Measurements from ENCODE around the gene RBSN. TPM values are rescaled to one million over a fixed set of nuclear protein-coding genes. Genes with fewer than 3 reads are reported as not detected.

Gene RBSN
- total and polyA plus RNA-seq, 2 experiments from 2014 or later: 10.6 to 26.5 TPM

DNA sequence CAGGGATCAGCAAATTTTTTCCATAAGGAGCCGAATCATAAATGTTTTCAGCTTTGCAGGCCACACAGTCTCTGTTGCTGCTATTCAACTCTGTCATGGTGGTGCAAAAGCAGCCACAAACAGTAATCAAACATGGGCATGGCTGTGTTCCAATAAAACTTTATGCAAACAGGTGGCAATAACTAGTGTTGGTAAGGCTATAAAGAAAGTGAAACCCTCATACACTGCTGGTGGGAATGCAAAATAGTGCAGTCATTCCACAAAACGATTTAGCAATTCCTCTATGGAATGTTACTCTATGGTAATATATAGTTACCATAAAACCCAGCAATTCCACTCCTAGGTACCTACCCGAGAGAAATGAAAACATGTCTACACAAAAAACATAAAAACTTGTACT is 19.9 kb downstream of the RBSN start:
- H2AFZ ChIP-seq: no peak overlapping the region
- H3K27me3 ChIP-seq (ENCODE audit: insufficient read depth): no peaks in the 10 kb centered on the region
- H3K4me3 Mint-ChIP-seq: no peak overlapping the region
- no peaks in the 10 kb centered on the region; the same call in 1 of the 2 replicates for H4K20me1 ChIP-seq (replicated peaks; ENCODE audit: insufficient read depth)
- TF ChIP-seq ZNF114 (CRISPR knock-in tag; IDR thresholded peaks at IDR 0.05): no peak
- TF ChIP-seq POLR2AphosphoS5 (IDR thresholded peaks at IDR 0.05; ENCODE audit: low read depth): no peak
- TF ChIP-seq EZH2 (IDR thresholded peaks at IDR 0.05; ENCODE audit: low read depth, unreplicated experiment): no peak
- TF ChIP-seq JUNB (IDR thresholded peaks at IDR 0.05; ENCODE audit: unreplicated experiment): no peak
- TF ChIP-seq EZH2phosphoT487 (IDR thresholded peaks at IDR 0.05; ENCODE audit: unreplicated experiment): no peak
- TF ChIP-seq, protein P1, sequence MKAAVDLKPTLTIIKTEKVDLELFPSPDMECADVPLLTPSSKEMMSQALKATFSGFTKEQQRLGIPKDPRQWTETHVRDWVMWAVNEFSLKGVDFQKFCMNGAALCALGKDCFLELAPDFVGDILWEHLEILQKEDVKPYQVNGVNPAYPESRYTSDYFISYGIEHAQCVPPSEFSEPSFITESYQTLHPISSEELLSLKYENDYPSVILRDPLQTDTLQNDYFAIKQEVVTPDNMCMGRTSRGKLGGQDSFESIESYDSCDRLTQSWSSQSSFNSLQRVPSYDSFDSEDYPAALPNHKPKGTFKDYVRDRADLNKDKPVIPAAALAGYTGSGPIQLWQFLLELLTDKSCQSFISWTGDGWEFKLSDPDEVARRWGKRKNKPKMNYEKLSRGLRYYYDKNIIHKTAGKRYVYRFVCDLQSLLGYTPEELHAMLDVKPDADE (IDR thresholded peaks at IDR 0.05): no peak
- TF ChIP-seq NANOG (IDR thresholded peaks at IDR 0.05; ENCODE audit: borderline replicate concordance): no peak
- TF ChIP-seq CREB1 (CRISPR knock-in tag; IDR thresholded peaks at IDR 0.05; ENCODE audit: low read depth): no peak
- no peak for TF ChIP-seq STAT1 (IDR thresholded peaks at IDR 0.05; ENCODE audit: unreplicated experiment)
- TF ChIP-seq, protein P2, sequence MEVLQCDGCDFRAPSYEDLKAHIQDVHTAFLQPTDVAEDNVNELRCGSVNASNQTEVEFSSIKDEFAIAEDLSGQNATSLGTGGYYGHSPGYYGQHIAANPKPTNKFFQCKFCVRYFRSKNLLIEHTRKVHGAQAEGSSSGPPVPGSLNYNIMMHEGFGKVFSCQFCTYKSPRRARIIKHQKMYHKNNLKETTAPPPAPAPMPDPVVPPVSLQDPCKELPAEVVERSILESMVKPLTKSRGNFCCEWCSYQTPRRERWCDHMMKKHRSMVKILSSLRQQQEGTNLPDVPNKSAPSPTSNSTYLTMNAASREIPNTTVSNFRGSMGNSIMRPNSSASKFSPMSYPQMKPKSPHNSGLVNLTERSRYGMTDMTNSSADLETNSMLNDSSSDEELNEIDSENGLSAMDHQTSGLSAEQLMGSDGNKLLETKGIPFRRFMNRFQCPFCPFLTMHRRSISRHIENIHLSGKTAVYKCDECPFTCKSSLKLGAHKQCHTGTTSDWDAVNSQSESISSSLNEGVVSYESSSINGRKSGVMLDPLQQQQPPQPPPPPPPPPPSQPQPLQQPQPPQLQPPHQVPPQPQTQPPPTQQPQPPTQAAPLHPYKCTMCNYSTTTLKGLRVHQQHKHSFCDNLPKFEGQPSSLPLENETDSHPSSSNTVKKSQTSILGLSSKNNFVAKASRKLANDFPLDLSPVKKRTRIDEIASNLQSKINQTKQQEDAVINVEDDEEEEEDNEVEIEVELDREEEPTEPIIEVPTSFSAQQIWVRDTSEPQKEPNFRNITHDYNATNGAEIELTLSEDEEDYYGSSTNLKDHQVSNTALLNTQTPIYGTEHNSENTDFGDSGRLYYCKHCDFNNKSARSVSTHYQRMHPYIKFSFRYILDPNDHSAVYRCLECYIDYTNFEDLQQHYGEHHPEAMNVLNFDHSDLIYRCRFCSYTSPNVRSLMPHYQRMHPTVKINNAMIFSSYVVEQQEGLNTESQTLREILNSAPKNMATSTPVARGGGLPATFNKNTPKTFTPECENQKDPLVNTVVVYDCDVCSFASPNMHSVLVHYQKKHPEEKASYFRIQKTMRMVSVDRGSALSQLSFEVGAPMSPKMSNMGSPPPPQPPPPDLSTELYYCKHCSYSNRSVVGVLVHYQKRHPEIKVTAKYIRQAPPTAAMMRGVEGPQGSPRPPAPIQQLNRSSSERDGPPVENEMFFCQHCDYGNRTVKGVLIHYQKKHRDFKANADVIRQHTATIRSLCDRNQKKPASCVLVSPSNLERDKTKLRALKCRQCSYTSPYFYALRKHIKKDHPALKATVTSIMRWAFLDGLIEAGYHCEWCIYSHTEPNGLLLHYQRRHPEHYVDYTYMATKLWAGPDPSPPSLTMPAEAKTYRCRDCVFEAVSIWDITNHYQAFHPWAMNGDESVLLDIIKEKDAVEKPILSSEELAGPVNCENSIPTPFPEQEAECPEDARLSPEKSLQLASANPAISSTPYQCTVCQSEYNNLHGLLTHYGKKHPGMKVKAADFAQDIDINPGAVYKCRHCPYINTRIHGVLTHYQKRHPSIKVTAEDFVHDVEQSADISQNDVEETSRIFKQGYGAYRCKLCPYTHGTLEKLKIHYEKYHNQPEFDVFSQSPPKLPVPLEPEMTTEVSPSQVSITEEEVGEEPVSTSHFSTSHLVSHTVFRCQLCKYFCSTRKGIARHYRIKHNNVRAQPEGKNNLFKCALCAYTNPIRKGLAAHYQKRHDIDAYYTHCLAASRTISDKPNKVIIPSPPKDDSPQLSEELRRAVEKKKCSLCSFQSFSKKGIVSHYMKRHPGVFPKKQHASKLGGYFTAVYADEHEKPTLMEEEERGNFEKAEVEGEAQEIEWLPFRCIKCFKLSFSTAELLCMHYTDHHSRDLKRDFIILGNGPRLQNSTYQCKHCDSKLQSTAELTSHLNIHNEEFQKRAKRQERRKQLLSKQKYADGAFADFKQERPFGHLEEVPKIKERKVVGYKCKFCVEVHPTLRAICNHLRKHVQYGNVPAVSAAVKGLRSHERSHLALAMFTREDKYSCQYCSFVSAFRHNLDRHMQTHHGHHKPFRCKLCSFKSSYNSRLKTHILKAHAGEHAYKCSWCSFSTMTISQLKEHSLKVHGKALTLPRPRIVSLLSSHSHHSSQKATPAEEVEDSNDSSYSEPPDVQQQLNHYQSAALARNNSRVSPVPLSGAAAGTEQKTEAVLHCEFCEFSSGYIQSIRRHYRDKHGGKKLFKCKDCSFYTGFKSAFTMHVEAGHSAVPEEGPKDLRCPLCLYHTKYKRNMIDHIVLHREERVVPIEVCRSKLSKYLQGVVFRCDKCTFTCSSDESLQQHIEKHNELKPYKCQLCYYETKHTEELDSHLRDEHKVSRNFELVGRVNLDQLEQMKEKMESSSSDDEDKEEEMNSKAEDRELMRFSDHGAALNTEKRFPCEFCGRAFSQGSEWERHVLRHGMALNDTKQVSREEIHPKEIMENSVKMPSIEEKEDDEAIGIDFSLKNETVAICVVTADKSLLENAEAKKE (CRISPR knock-in tag; IDR thresholded peaks at IDR 0.05): no peak
- TF ChIP-seq, protein P3, sequence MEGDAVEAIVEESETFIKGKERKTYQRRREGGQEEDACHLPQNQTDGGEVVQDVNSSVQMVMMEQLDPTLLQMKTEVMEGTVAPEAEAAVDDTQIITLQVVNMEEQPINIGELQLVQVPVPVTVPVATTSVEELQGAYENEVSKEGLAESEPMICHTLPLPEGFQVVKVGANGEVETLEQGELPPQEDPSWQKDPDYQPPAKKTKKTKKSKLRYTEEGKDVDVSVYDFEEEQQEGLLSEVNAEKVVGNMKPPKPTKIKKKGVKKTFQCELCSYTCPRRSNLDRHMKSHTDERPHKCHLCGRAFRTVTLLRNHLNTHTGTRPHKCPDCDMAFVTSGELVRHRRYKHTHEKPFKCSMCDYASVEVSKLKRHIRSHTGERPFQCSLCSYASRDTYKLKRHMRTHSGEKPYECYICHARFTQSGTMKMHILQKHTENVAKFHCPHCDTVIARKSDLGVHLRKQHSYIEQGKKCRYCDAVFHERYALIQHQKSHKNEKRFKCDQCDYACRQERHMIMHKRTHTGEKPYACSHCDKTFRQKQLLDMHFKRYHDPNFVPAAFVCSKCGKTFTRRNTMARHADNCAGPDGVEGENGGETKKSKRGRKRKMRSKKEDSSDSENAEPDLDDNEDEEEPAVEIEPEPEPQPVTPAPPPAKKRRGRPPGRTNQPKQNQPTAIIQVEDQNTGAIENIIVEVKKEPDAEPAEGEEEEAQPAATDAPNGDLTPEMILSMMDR (conservative IDR thresholded peaks at IDR 0.05; ENCODE audit: low read depth in 2 of 2): no peak
- TF ChIP-seq, protein P4, sequence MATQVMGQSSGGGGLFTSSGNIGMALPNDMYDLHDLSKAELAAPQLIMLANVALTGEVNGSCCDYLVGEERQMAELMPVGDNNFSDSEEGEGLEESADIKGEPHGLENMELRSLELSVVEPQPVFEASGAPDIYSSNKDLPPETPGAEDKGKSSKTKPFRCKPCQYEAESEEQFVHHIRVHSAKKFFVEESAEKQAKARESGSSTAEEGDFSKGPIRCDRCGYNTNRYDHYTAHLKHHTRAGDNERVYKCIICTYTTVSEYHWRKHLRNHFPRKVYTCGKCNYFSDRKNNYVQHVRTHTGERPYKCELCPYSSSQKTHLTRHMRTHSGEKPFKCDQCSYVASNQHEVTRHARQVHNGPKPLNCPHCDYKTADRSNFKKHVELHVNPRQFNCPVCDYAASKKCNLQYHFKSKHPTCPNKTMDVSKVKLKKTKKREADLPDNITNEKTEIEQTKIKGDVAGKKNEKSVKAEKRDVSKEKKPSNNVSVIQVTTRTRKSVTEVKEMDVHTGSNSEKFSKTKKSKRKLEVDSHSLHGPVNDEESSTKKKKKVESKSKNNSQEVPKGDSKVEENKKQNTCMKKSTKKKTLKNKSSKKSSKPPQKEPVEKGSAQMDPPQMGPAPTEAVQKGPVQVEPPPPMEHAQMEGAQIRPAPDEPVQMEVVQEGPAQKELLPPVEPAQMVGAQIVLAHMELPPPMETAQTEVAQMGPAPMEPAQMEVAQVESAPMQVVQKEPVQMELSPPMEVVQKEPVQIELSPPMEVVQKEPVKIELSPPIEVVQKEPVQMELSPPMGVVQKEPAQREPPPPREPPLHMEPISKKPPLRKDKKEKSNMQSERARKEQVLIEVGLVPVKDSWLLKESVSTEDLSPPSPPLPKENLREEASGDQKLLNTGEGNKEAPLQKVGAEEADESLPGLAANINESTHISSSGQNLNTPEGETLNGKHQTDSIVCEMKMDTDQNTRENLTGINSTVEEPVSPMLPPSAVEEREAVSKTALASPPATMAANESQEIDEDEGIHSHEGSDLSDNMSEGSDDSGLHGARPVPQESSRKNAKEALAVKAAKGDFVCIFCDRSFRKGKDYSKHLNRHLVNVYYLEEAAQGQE (IDR thresholded peaks at IDR 0.05; ENCODE audit: unreplicated experiment): no peak
- no peak for TF ChIP-seq ZNF331 (CRISPR knock-in tag; IDR thresholded peaks at IDR 0.05; ENCODE audit: low read depth)
- no peak overlapping the region for H3K27ac Mint-ChIP-seq
- H3K4me3 ChIP-seq: no peak overlapping the region
- no peaks in the 10 kb centered on the region for H3K4me1 Mint-ChIP-seq
- ATAC-seq: no peak
- no peak overlapping the region for H3K4me2 ChIP-seq
- no peaks in the 10 kb centered on the region for H3K9me3 Mint-ChIP-seq
- H3K27me3 Mint-ChIP-seq (ENCODE audit: insufficient read depth, low read depth, poor library complexity): no peaks in the 10 kb centered on the region
- peaks cover 56% of the 10 kb centered on the region for H3K36me3 Mint-ChIP-seq (ENCODE audit: low read depth)
- H3K36me3 ChIP-seq (ENCODE audit: insufficient read depth): peaks cover 26% of the 10 kb centered on the region
- H3K9me2 ChIP-seq (ENCODE audit: insufficient read depth): no peaks in the 10 kb centered on the region
- H3K4me1 ChIP-seq (ENCODE audit: insufficient read depth): no peaks in the 10 kb centered on the region
- H3K27ac ChIP-seq (ENCODE audit: low read depth): no peak overlapping the region
- H3K79me2 ChIP-seq (replicated peaks; ENCODE audit: insufficient read depth): no peaks in the 10 kb centered on the region
- DNase-seq (ENCODE audit: low spot score): no peak
- H3F3A ChIP-seq (replicated peaks; ENCODE audit: low read depth): no peaks in the 10 kb centered on the region

Measured in GM23338 (cell line).